ENCODE measurements around the gene SRRM1.

DNA sequence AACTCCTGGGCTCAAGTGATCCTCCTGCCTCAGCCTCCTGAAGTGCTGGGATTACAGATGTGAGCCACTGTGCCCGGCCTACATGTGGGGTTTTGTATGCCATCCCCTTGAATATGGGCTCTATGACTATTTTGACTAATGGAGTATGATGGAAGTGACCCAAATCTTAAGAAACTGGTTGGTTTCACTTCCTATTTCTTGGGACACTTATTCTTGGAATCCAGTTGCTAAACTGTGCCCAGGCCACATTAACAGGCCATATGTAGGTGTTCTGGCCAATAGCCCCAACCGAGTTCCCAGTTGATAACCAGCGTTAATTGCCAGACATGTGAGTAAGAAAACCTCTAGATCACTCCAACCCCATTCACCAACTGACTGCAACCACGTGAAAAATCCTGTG, 65.8 kb downstream of the SRRM1 start:
- TF ChIP-seq RBBP5 (IDR thresholded peaks at IDR 0.05; ENCODE audit: borderline replicate concordance, low read depth, low read length) (no peak), TEAD4 (IDR thresholded peaks at IDR 0.05; ENCODE audit: low read depth, low read length) (no peak), RAD21 (IDR thresholded peaks at IDR 0.05 in 1 of 2, conservative IDR thresholded peaks at IDR 0.05 in 1 of 2; ENCODE audit: low read depth in 2 of 2, low read length in 2 of 2) (no peak), KDM5A (IDR thresholded peaks at IDR 0.05; ENCODE audit: low read length) (no peak), POLR2A (IDR thresholded peaks at IDR 0.05; ENCODE audit: control extremely low read depth in 1 of 2, low read depth in 2 of 2, low read length in 2 of 2) (no peak), POU5F1 (IDR thresholded peaks at IDR 0.05; ENCODE audit: low read depth, low read length) (no peak), SIN3A (conservative IDR thresholded peaks at IDR 0.05 in 1 of 2, IDR thresholded peaks at IDR 0.05 in 1 of 2; ENCODE audit: low read depth in 1 of 2, low read length in 2 of 2) (no peak), POLR2AphosphoS5 (IDR thresholded peaks at IDR 0.05; ENCODE audit: low read depth, low read length) (no peak), TAF1 (IDR thresholded peaks at IDR 0.05; ENCODE audit: low read depth, low read length) (no peak)
- TF ChIP-seq, protein P1, sequence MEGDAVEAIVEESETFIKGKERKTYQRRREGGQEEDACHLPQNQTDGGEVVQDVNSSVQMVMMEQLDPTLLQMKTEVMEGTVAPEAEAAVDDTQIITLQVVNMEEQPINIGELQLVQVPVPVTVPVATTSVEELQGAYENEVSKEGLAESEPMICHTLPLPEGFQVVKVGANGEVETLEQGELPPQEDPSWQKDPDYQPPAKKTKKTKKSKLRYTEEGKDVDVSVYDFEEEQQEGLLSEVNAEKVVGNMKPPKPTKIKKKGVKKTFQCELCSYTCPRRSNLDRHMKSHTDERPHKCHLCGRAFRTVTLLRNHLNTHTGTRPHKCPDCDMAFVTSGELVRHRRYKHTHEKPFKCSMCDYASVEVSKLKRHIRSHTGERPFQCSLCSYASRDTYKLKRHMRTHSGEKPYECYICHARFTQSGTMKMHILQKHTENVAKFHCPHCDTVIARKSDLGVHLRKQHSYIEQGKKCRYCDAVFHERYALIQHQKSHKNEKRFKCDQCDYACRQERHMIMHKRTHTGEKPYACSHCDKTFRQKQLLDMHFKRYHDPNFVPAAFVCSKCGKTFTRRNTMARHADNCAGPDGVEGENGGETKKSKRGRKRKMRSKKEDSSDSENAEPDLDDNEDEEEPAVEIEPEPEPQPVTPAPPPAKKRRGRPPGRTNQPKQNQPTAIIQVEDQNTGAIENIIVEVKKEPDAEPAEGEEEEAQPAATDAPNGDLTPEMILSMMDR (IDR thresholded peaks at IDR 0.05; ENCODE audit: control extremely low read depth in 1 of 3, insufficient read depth in 1 of 3, low read depth in 1 of 3, low read length in 3 of 3) = no peak

Data from H1 (cell line).